Epithelial cell of prostate (primary cell): Measurements from ENCODE around the gene CDK5RAP1.
"Not testable (repeated sequence)": the region's sequence is repeated elsewhere in the genome, so short reads cannot be mapped to it uniquely, and the experiment has no call there.

Experiments
- DNase-seq: peaks from one replicate; pipeline ENCODE4 v3.0.0-alpha.2; 2011; ENCODE audit warnings: low read depth, low spot score
- H3K27ac ChIP-seq: fragments of 450-650 bp; 2 replicates; pipeline ENCODE4 v1.5.1; 2017; ENCODE audit warnings: mild to moderate bottlenecking

The CDK5RAP1 gene

GRCh38 chr20:33419140-33419974 lies 18.0 kb upstream of the CDK5RAP1 start:
- no peak for DNase-seq
- H3K27ac ChIP-seq: no peak overlapping the region

GRCh38 chr20:33418033-33418432 lies 16.7 kb upstream of the CDK5RAP1 start:
- no peak for DNase-seq
- H3K27ac ChIP-seq: no peak overlapping the region

- H3K27ac ChIP-seq: no peak overlapping the region
- DNase-seq: no peak
These were observed 14.6 kb upstream of the CDK5RAP1 start for GRCh38 chr20:33415948-33416347.

GRCh38 chr20:33412484-33412838 lies 11.1 kb upstream of the CDK5RAP1 start:
- H3K27ac ChIP-seq: no peak overlapping the region
- no peak for DNase-seq

GRCh38 chr20:33411711-33412483 lies 10.6 kb upstream of the CDK5RAP1 start:
- H3K27ac ChIP-seq: no peak overlapping the region
- no peak for DNase-seq

GRCh38 chr20:33411242-33411641 lies 9.9 kb upstream of the CDK5RAP1 start:
- no peak for DNase-seq
- no peak overlapping the region for H3K27ac ChIP-seq

- no peak overlapping the region for H3K27ac ChIP-seq
- DNase-seq: no peak
These were observed 8.9 kb upstream of the CDK5RAP1 start for GRCh38 chr20:33410081-33410742.

- no peak for DNase-seq
- no peak overlapping the region for H3K27ac ChIP-seq
These were observed 7.7 kb upstream of the CDK5RAP1 start for GRCh38 chr20:33408716-33409654.

- no peak overlapping the region for H3K27ac ChIP-seq
These were observed 7.0 kb upstream of the CDK5RAP1 start for GRCh38 chr20:33408313-33408712.

GRCh38 chr20:33407796-33408195 lies 6.5 kb upstream of the CDK5RAP1 start:
- no peak overlapping the region for H3K27ac ChIP-seq
- no peak for DNase-seq

More at GRCh38 chr20:33408313-33408712, 7.0 kb upstream of the CDK5RAP1 start:
- DNase-seq: no peak

GRCh38 chr20:33407251-33407650 lies 5.9 kb upstream of the CDK5RAP1 start:
- no peak for DNase-seq
- H3K27ac ChIP-seq: no peak overlapping the region

- H3K27ac ChIP-seq: no peak overlapping the region
- DNase-seq: no peak
These were observed 3.0 kb upstream of the CDK5RAP1 start for GRCh38 chr20:33404281-33404680.

- peak overlapping the region; percentile 23 for H3K27ac ChIP-seq
- no peak for DNase-seq
These were observed 626 bp upstream of the CDK5RAP1 start for GRCh38 chr20:33401921-33402369.

GRCh38 chr20:33400812-33401183 lies 521 bp downstream of the CDK5RAP1 start:
- no peak for DNase-seq
- H3K27ac ChIP-seq: peak overlapping the region; percentile 23

- H3K27ac ChIP-seq: no peak overlapping the region
- DNase-seq: no peak
These were observed 1.4 kb downstream of the CDK5RAP1 start for GRCh38 chr20:33399924-33400323.

- no peak overlapping the region for H3K27ac ChIP-seq
- no peak for DNase-seq
These were observed 6.6 kb downstream of the CDK5RAP1 start for GRCh38 chr20:33394718-33395117.

- H3K27ac ChIP-seq: no peak overlapping the region
- no peak for DNase-seq
These were observed 7.7 kb downstream of the CDK5RAP1 start for GRCh38 chr20:33393609-33394008.

GRCh38 chr20:33391722-33392415 lies 9.4 kb downstream of the CDK5RAP1 start:
- DNase-seq: no peak
- no peak overlapping the region for H3K27ac ChIP-seq

GRCh38 chr20:33389326-33389725 lies 12.0 kb downstream of the CDK5RAP1 start:
- not testable (repeated sequence) for H3K27ac ChIP-seq, DNase-seq
